Neural cell (in vitro differentiated cells): ENCODE measurements around the gene LVRN. TPM values are rescaled to one million over a fixed set of nuclear protein-coding genes. Genes with fewer than 3 reads are reported as not detected.
"Not testable (repeated sequence)": the region's sequence is repeated elsewhere in the genome, so short reads cannot be mapped to it uniquely, and the experiment has no call there.

ENCODE experiments used
- H2AFZ ChIP-seq: fragments of 200-600, 300-800 bp; sonication (generic), shearing (Covaris generic); 2 replicates; pipeline ENCODE4 v1.6.0; 2014; ENCODE audit warnings: low read depth, mild to moderate bottlenecking, antibody characterized with exemption, low read length, moderate library complexity
- H3F3A ChIP-seq: fragments of 200-600 bp; shearing (Covaris generic); 2 replicates; pipeline ENCODE4 v1.6.1; 2016; ENCODE audit warnings: mild to moderate bottlenecking, moderate library complexity, mixed read lengths, antibody characterized with exemption, low read length; ENCODE audit not compliant: insufficient read depth, poor library complexity, severe bottlenecking
- H3K27ac ChIP-seq: fragments of 200-600, 300-800 bp; sonication (generic), shearing (Covaris generic); 2 replicates; pipeline ENCODE4 v1.5.1; 2014; ENCODE audit warnings: mild to moderate bottlenecking, low read length, moderate library complexity
- H3K27me3 ChIP-seq: fragments of 300-800, 200-600 bp; sonication (generic), shearing (Covaris generic); 2 replicates; pipeline ENCODE4 v1.6.0; 2014; ENCODE audit warnings: mild to moderate bottlenecking, low read depth, low read length, moderate library complexity; ENCODE audit not compliant: insufficient read depth
- H3K36me3 ChIP-seq: fragments of 300-800, 200-600 bp; sonication (generic), shearing (Covaris generic); 2 replicates; pipeline ENCODE4 v1.5.1; 2014; ENCODE audit warnings: mild to moderate bottlenecking, antibody characterized with exemption, low read length, moderate library complexity; ENCODE audit not compliant: insufficient read depth
- H3K4me2 ChIP-seq: fragments of 300-800, 200-600 bp; sonication (generic), shearing (Covaris generic); 2 replicates; pipeline ENCODE4 v1.6.0; 2014; ENCODE audit warnings: mild to moderate bottlenecking, low read length
- H3K4me3 ChIP-seq: fragments of 300-800, 200-600 bp; sonication (generic), shearing (Covaris generic); 2 replicates; pipeline ENCODE4 v1.5.1; 2014; ENCODE audit warnings: mild to moderate bottlenecking, low read length, moderate library complexity
- H3K79me2 ChIP-seq: fragments of 200-600 bp; shearing (Covaris generic); replicated peaks from 2 replicates; pipeline ENCODE4 v1.6.0; 2014; ENCODE audit warnings: mild to moderate bottlenecking, low read length, moderate library complexity; ENCODE audit not compliant: insufficient read depth
- H3K9ac ChIP-seq: fragments of 300-800, 200-600 bp; sonication (generic), shearing (Covaris generic); 2 replicates; pipeline ENCODE4 v1.6.1; 2016; ENCODE audit warnings: mild to moderate bottlenecking, low read length, mixed read lengths
- H3K9me2 ChIP-seq: fragments of 200-600 bp; shearing (Covaris generic); 2 replicates; pipeline ENCODE4 v1.6.1; 2016; ENCODE audit warnings: mild to moderate bottlenecking, low read length, mixed read lengths; ENCODE audit not compliant: insufficient read depth
- H3K9me3 ChIP-seq: fragments of 200-600, 300-800 bp; sonication (generic), shearing (Covaris generic); 2 replicates; pipeline ENCODE4 v1.6.1; 2016; ENCODE audit warnings: mild to moderate bottlenecking, mixed run types, low read length, moderate library complexity, mixed read lengths
- H4K20me1 ChIP-seq: fragments of 200-600 bp; shearing (Covaris generic); 2 replicates; pipeline ENCODE4 v1.6.1; 2016; ENCODE audit warnings: mild to moderate bottlenecking, mixed run types; ENCODE audit not compliant: insufficient read depth
- EP300 ChIP-seq: fragments of 450-650 bp; conservative IDR thresholded peaks from 2 replicates; pipeline ENCODE4 v1.6.1; 2014; ENCODE audit warnings: antibody characterized with exemption, mild to moderate bottlenecking, moderate library complexity; ENCODE audit not compliant: poor library complexity, severe bottlenecking
- EZH2 ChIP-seq: fragments of 200-600, 300-800 bp; shearing (Covaris generic), sonication (generic); IDR thresholded peaks from 2 replicates; pipeline ENCODE4 v1.6.1; 2014; ENCODE audit warnings: antibody characterized with exemption, low read length, borderline replicate concordance, mild to moderate bottlenecking; ENCODE audit not compliant: insufficient read depth, poor library complexity, severe bottlenecking
- MXI1 ChIP-seq: fragments of 450-650 bp; conservative IDR thresholded peaks from 2 replicates; pipeline ENCODE4 v1.6.1; 2014; ENCODE audit warnings: antibody characterized with exemption, mild to moderate bottlenecking; ENCODE audit not compliant: poor library complexity, severe bottlenecking
- POLR2AphosphoS5 ChIP-seq: IDR thresholded peaks from 2 replicates; pipeline ENCODE4 v1.6.1; 2012
- RAD21 ChIP-seq: fragments of 450-650 bp; conservative IDR thresholded peaks from 2 replicates; pipeline ENCODE4 v1.6.1; 2014; ENCODE audit warnings: antibody characterized with exemption, mild to moderate bottlenecking, moderate library complexity
- SMC3 ChIP-seq: fragments of 450-650 bp; conservative IDR thresholded peaks from 2 replicates; pipeline ENCODE4 v1.6.1; 2014; ENCODE audit warnings: antibody characterized with exemption, mild to moderate bottlenecking, moderate library complexity; ENCODE audit not compliant: poor library complexity
- TAF1 ChIP-seq: IDR thresholded peaks from 2 replicates; pipeline ENCODE4 v1.6.1; 2012; ENCODE audit warnings: low read depth
- polyA minus RNA-seq: library from RNA; depleted of rRNA, polyadenylated mRNA; stranded (reverse); fragments of >200 nt; gene quantifications from 2 replicates; pipeline ENCODE4 v1.2.3, GENCODE V29; 2014
- polyA plus RNA-seq: library from polyadenylated mRNA; depleted of rRNA; stranded (reverse); fragments of >200 nt; gene quantifications from 2 replicates; pipeline ENCODE4 v1.2.3, GENCODE V29; 2014
- TF ChIP-seq, protein P1 (sequence below): fragments of 450-650 bp; IDR thresholded peaks from 2 replicates; pipeline ENCODE4 v1.5.1; 2014; ENCODE audit warnings: antibody characterized with exemption, mild to moderate bottlenecking, moderate library complexity; ENCODE audit not compliant: poor library complexity, severe bottlenecking
- TF ChIP-seq, protein P2 (sequence below): IDR thresholded peaks from 2 replicates; pipeline ENCODE4 v1.6.1; 2012; ENCODE audit warnings: borderline replicate concordance

The LVRN gene, protein sequence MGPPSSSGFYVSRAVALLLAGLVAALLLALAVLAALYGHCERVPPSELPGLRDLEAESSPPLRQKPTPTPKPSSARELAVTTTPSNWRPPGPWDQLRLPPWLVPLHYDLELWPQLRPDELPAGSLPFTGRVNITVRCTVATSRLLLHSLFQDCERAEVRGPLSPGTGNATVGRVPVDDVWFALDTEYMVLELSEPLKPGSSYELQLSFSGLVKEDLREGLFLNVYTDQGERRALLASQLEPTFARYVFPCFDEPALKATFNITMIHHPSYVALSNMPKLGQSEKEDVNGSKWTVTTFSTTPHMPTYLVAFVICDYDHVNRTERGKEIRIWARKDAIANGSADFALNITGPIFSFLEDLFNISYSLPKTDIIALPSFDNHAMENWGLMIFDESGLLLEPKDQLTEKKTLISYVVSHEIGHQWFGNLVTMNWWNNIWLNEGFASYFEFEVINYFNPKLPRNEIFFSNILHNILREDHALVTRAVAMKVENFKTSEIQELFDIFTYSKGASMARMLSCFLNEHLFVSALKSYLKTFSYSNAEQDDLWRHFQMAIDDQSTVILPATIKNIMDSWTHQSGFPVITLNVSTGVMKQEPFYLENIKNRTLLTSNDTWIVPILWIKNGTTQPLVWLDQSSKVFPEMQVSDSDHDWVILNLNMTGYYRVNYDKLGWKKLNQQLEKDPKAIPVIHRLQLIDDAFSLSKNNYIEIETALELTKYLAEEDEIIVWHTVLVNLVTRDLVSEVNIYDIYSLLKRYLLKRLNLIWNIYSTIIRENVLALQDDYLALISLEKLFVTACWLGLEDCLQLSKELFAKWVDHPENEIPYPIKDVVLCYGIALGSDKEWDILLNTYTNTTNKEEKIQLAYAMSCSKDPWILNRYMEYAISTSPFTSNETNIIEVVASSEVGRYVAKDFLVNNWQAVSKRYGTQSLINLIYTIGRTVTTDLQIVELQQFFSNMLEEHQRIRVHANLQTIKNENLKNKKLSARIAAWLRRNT
- polyA plus RNA-seq (2.1 and 3.5 TPM in 2 replicates), polyA minus RNA-seq (2.2 and 3.1 TPM in 2 replicates)

DNA sequence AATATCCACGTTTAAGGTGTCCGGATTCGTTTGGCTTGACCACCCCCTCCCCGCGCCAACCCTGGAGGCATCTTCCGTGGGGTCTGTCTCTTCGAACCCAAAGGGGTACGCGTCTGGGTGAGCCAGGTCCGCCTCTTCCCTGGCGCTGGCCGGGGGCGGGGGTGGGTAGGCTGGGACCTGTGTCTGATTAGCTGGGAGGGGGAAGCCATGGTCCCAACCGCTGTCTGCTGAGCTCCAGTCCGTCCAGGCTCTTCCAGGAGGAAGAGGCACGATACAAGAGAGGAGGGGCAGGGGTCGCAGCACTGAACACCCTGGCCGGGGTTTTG, at the start of gene LVRN:
Gene LVRN (plus strand): TSS at position 237 of the 326 bp plus-strand sequence. CDS start 143 bp downstream, outside the sequence.
- Histone ChIP-seq H2AFZ (no peak within 1 kb of the TSS), H3K4me3 (peak within 1 kb of the TSS; percentile 57), H3K79me2 (no peaks in the 10 kb centered on the region), H3K4me2 (no peak within 1 kb of the TSS), H3K27me3 (peaks cover 39% of the 10 kb centered on the region), H3K9ac (no peak within 1 kb of the TSS), H3K36me3 (no peaks in the 10 kb centered on the region), H3K9me2 (no peaks in the 10 kb centered on the region), H4K20me1 (no peaks in the 10 kb centered on the region), H3F3A (no peaks in the 10 kb centered on the region), H3K27ac (no peak within 1 kb of the TSS), H3K9me3 (peaks cover 3% of the 10 kb centered on the region)
- TF ChIP-seq TAF1 (no peak), RAD21 (no peak), SMC3 (no peak), MXI1 (no peak), EP300 (no peak), EZH2 (no peak), POLR2AphosphoS5 (no peak)
- TF ChIP-seq, protein P1, sequence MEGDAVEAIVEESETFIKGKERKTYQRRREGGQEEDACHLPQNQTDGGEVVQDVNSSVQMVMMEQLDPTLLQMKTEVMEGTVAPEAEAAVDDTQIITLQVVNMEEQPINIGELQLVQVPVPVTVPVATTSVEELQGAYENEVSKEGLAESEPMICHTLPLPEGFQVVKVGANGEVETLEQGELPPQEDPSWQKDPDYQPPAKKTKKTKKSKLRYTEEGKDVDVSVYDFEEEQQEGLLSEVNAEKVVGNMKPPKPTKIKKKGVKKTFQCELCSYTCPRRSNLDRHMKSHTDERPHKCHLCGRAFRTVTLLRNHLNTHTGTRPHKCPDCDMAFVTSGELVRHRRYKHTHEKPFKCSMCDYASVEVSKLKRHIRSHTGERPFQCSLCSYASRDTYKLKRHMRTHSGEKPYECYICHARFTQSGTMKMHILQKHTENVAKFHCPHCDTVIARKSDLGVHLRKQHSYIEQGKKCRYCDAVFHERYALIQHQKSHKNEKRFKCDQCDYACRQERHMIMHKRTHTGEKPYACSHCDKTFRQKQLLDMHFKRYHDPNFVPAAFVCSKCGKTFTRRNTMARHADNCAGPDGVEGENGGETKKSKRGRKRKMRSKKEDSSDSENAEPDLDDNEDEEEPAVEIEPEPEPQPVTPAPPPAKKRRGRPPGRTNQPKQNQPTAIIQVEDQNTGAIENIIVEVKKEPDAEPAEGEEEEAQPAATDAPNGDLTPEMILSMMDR, result no peak
- TF ChIP-seq, protein P2, sequence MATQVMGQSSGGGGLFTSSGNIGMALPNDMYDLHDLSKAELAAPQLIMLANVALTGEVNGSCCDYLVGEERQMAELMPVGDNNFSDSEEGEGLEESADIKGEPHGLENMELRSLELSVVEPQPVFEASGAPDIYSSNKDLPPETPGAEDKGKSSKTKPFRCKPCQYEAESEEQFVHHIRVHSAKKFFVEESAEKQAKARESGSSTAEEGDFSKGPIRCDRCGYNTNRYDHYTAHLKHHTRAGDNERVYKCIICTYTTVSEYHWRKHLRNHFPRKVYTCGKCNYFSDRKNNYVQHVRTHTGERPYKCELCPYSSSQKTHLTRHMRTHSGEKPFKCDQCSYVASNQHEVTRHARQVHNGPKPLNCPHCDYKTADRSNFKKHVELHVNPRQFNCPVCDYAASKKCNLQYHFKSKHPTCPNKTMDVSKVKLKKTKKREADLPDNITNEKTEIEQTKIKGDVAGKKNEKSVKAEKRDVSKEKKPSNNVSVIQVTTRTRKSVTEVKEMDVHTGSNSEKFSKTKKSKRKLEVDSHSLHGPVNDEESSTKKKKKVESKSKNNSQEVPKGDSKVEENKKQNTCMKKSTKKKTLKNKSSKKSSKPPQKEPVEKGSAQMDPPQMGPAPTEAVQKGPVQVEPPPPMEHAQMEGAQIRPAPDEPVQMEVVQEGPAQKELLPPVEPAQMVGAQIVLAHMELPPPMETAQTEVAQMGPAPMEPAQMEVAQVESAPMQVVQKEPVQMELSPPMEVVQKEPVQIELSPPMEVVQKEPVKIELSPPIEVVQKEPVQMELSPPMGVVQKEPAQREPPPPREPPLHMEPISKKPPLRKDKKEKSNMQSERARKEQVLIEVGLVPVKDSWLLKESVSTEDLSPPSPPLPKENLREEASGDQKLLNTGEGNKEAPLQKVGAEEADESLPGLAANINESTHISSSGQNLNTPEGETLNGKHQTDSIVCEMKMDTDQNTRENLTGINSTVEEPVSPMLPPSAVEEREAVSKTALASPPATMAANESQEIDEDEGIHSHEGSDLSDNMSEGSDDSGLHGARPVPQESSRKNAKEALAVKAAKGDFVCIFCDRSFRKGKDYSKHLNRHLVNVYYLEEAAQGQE, result no peak

DNA sequence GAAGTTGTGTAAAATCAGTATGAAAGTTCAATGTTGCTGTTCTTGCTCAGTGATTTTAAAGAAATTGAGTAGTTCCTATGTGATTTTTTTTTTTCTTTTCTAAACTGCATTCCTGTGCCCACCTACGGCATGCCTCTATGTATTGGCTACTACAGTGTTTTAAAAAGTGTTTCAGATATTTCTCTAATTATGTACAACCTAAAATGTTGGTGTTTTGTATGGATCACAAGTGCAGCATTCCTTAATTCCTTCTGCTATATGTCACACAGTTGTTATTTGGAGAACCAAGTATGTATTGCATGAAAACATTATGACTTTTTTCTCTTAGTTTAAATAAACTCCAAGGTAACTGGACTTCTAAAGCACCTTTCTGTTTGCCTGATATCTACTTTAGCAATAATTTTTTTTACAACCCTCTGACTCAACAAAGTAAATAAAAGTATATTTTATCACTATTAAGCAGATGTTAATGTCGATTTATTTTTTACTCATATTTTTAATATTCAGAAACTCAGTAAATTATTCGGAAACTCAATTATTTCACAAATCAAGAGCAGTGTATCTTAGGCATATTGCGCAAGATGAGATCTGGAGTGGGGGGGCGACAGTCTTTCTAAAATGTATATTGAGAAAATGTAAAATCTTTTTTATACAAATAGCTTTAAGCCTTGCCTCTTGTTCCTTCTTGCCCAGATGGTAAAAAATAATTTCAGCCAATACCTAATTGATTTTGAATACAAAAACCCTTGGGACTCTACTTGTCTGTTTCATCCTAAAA, 48.5 kb upstream of the LVRN start:
- H2AFZ ChIP-seq, H3F3A ChIP-seq, H3K4me2 ChIP-seq, H3K27me3 ChIP-seq, H3K9me2 ChIP-seq, H3K27ac ChIP-seq, H4K20me1 ChIP-seq, H3K9me3 ChIP-seq, H3K4me3 ChIP-seq, H3K79me2 ChIP-seq, H3K36me3 ChIP-seq, H3K9ac ChIP-seq: not testable (repeated sequence)
